Stimulated activated CD8-positive, alpha-beta memory T cell treated with anti-CD3 and anti-CD28 coated beads, Interleukin-7, amount 100 ng/mL, for 48 hours (primary cell): ENCODE results near the gene LILRA6.
"Not testable (repeated sequence)": the region's sequence is repeated elsewhere in the genome, so short reads cannot be mapped to it uniquely, and the experiment has no call there.

ENCODE experiments used
- DNase-seq, 2 donors: peaks; one replicate each; pipeline ENCODE4 v3.0.0-alpha.2; 2020; ENCODE audit warnings: low read depth in 1 of 2; ENCODE audit errors: extremely low read depth in 1 of 2

LILRA6 gene

GRCh38 chr19:54242646-54243045 is at the start of gene LILRA6:
Gene LILRA6 (minus strand): TSS chr19:54242790.
- DNase-seq, result not testable (repeated sequence)

DNA sequence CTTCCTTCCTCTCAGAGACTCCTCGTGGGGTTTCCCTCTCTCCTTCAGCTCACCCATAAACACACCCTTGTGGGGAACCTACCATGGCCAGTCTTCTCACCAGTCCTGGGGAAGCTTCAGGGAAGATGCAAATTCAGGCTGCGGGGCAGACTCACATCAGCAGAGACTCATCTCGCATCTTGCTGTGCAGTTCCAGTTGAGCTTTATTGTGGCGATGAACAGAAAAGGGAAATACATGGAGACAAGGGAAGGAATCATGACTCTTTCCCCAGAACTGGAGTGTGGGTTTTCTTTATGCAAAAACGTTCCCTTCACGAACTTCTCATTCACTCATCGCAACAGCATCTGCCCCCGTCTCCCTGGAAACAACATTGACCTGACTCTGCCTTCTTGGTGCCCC is 46.6 kb upstream of the LILRA6 start:
- not testable (repeated sequence) for DNase-seq

DNA sequence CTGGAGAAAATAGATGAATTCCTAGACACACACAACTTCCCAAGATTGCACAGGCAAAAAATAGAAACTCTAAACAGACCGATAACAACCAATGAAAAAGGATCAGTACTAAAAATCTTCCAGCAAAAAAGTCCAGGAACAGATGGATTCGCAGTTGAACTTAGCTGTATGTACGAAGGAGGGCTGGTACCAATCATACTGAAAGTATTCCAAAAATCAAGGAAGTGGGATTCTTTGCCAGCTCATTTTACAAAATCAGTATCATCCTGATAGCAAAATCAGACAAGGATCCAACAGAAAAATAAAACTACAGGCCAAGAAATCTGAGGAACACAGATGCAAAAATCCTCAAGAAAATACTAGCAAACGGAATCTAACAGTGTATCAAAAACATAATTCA is 44.9 kb upstream of the LILRA6 start:
- DNase-seq, result no peak

- not testable (repeated sequence) for DNase-seq
Observed at GRCh38 chr19:54286283-54286682, 43.7 kb upstream of the LILRA6 start.

DNA sequence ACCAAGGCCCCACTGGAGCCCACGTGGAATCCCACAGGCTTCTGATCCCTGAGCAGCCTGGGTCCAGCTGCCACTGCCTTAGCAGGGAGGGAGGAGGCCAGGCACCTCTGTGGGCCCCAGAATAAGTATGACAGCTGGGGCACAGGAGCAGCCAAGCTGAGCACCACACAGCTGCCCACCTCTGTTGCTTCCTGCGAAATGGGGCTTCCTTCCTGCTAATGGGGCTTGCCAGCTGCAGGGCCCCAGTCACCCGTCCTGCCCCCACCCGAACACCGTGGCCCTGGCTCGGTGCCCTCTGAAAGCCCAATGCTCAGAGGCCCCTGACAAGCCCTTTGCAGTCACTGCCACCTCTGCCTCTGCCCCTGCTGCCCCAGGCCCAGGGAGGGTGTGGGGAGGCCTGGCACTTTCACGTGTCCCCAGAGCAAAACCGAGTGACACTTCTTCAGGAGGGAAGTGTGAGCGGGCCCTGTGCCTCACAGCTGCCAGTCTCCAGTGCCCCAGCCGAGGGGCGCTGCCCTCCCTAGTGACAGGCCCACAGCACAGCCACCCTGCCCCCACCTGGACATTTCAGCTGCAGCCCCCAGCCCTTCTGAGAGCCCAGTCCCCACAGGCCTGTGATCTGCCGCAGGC is 43.0 kb upstream of the LILRA6 start:
- DNase-seq, result not testable (repeated sequence)

DNA sequence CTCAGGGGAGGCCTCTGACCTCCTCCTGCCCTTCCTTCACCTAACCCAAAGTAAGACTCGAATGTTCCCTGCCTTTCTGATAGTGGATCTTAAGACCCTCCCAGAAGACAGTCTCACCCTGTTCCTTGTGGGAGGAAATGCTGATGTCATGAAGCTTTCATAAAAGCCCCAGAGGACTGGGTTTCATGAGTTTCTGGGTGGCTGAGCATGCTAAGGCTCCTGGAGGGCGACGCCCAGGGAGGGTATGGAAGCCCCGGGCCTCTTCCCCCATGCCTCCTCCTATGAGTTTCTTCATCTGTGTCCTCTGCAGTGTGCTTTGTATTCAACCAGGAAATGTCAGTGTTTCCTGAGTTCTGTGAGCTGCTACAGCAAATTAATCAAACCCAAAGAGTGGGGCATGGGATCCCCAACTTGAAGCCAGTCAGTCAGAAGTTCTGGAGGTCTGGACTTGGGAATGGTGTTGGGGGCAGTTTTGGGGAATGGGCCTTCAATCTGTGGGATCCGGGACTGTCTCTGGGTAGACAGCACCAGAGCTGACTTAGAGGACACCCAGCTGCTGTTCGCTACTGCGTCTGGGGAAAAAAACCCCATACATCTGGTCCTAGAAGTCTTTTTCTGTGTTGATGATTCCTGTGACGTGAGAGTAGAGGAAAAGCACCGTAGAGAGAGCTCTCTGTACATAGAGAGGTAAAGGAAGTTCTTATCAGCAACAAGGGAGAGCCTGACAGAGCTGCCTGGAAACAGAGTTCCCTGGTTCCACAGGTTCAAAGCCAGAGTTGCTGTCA is 40.3 kb upstream of the LILRA6 start:
- no peak for DNase-seq

- DNase-seq, result not testable (repeated sequence)
Observed at GRCh38 chr19:54281729-54282075, 39.1 kb upstream of the LILRA6 start.

DNA sequence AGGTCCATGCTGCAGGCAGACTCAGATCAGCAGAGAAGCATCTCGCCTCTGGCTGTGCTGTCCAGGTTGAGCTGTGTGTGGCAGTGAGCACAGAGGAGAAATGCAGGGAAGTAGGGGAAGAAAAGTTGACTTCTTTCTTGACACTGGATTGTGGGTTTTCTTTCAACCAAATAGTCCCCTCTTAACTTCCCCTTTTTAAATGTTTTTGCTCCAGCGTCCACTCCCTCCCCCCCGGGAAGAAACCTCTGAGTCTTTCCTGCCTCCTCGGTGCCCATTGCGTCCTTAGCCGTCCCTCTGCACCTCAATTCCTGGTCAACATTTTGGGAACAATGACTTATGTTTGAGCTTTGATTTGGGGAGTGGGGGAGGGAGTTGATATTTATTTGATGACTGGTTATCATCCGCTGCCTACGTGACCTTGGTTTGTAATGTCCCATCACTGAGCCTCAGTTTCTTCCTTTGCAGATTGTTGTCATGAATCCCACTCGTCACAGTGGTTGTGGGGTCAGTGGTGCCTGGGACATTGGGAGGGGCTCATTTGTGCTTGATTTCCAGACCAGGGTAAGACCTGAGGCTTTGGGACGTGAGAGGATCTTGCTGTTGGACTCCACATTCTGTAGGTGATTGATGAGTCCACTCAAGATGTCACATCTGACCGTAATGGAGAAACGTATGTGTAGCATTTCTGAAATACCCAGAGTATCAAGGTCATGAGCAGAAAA is 38.6 kb upstream of the LILRA6 start, which contains the start of gene LILRB2:
TSS of gene LILRB2 (minus strand) at position 104 of the 722 bp plus-strand sequence. CDS start 614 bp downstream, outside the sequence.
- DNase-seq, result no peak

- DNase-seq, result not testable (repeated sequence)
Observed at GRCh38 chr19:54280441-54280840, 37.9 kb upstream of the LILRA6 start.

DNA sequence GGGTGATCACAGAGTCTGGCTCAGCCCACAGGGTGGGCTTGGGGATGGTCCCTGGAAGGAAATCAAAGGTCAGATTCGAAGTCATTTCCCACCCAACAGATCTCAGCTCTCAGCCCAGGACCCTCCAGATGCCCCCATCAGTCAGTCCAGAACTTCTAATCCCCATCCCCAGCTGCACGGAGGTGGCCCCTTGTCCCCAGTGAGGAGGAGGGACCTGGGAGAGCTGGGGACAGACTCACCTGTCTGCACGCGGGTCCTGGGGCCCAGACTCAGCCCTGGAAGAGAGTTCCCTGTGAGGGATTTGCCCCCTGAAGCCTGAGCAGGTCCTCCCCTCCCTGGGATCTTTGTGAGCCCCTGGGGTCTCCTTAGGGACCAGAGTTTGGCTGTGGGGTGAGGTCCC is 37.4 kb upstream of the LILRA6 start:
- not testable (repeated sequence) for DNase-seq

GRCh38 chr19:54279406-54279962 is 36.9 kb upstream of the LILRA6 start:
- no peak for DNase-seq

GRCh38 chr19:54278571-54279195 is 36.1 kb upstream of the LILRA6 start:
- not testable (repeated sequence) for DNase-seq

- DNase-seq, result not testable (repeated sequence)
Observed at GRCh38 chr19:54278056-54278455, 35.5 kb upstream of the LILRA6 start.

DNA sequence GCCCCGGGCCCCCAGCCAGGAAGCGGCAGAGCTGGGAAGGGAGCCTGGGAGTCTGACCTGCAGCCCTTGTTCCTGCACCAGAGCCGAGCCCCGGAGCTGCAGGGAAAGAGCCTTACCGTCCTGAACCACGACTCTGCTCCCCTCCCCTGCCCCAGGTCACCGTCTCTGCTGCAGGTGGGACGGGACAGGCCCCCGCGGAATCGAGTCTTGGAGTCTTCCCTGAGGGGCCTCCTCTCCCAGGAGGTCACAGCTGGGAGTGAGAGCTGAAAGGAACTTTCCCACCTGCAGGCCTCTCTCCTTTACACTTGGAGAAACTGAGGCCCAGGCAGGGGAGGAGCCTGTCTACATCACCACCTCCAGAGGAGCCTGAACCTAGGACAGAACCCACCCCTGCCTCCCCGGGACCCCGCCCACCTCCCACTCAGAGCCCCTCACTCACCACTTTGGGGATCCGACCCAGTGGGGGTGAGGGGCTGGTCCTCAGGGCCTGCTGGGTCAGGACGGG is 34.6 kb upstream of the LILRA6 start:
- not testable (repeated sequence) for DNase-seq

GRCh38 chr19:54275951-54276350 is 33.4 kb upstream of the LILRA6 start:
- DNase-seq, result no peak

DNA sequence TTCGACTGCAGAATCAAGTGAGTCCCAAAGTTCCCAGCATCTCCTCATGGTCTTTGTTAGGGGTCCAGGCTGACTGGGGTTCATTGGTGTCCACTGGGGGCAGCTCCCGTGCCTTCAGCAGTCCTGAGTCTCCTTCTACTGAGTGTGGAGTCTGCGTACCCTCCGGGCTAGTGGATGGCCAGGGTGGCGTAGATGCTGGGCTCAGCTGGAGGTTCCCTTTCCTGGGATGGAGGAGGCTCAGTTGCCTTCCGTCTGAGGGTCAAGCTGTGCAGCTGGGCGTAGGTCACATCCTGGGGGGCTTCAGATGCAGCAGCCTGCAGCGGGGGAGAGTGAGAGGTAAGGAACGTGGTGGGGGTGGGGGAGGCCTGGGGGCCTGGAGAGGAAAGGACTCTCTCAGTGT is 31.9 kb upstream of the LILRA6 start:
- DNase-seq, result not testable (repeated sequence)

GRCh38 chr19:54273821-54274220 is 31.2 kb upstream of the LILRA6 start:
- DNase-seq, result no peak

DNA sequence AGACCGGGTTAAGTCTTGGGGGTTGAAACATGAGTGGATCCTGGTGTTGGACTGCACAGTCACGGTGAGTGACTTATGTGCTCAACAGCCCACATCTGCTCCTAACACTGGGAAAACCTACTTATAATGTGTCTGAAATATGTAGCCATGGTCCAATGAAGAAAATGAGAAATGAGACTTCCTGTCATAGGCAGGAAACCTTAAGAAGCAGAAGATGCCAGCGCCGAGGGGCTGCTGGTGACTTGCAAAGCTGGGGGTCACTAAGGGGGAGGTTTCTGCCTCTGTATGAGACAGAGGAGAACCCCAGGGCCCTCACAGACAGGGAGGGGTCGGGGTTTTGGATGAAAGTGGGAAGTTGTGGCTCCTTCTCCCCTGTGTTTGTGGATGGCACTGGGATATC is 29.6 kb upstream of the LILRA6 start:
- DNase-seq, result not testable (repeated sequence)

DNA sequence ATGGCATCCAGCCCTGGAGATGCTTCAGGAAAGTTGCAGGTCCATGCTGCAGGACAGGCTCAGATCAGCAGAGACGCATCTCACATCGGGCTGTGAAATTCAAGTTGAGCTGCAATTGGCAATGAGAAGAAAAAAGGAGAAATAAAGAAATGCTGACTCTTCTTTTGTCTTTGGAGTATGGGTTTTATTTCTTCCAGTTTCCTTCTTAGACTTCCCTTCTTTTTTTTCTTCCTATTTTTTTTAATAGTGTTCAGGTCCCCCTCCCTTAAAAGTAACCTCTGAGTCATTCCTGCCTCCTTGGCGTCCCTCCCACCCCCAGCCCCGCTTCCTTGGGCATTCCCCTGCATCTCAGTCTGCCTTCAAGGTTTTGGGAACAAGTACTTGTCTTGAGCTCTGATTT is 29.0 kb upstream of the LILRA6 start:
- not testable (repeated sequence) for DNase-seq

- no peak for DNase-seq
Observed at GRCh38 chr19:54271106-54271505, 28.5 kb upstream of the LILRA6 start.

- DNase-seq, result no peak
Observed at GRCh38 chr19:54268936-54269335, 26.3 kb upstream of the LILRA6 start.
